ENCODE data around the gene SETD7.

Gene SETD7

GRCh38 chr4:139550724-139551429 lies 5.1 kb downstream of the SETD7 start:
- peak; percentile 26 for DNase-seq (ENCODE audit: low spot score)

- DNase-seq (ENCODE audit: low spot score) = no peak
Measured at GRCh38 chr4:139547979-139548378, 8.0 kb downstream of the SETD7 start.

GRCh38 chr4:139540632-139541031 lies 15.4 kb downstream of the SETD7 start:
- peak; percentile 25 for DNase-seq (ENCODE audit: low spot score)

- no peak for DNase-seq (ENCODE audit: low spot score)
Measured at GRCh38 chr4:139540161-139540560, 15.9 kb downstream of the SETD7 start.

GRCh38 chr4:139537292-139537691 lies 18.7 kb downstream of the SETD7 start:
- DNase-seq (ENCODE audit: low spot score) = no peak

GRCh38 chr4:139535871-139536234 lies 20.2 kb downstream of the SETD7 start:
- DNase-seq (ENCODE audit: low spot score) = no peak

- no peak for DNase-seq (ENCODE audit: low spot score)
Measured at GRCh38 chr4:139535228-139535870, 20.7 kb downstream of the SETD7 start.

- no peak for DNase-seq (ENCODE audit: low spot score)
Measured at GRCh38 chr4:139534287-139534950, 21.6 kb downstream of the SETD7 start.

- no peak for DNase-seq (ENCODE audit: low spot score)
Measured at GRCh38 chr4:139533511-139533910, 22.5 kb downstream of the SETD7 start.

GRCh38 chr4:139532947-139533346 lies 23.1 kb downstream of the SETD7 start:
- no peak for DNase-seq (ENCODE audit: low spot score)

GRCh38 chr4:139530833-139531427 lies 25.1 kb downstream of the SETD7 start:
- DNase-seq (ENCODE audit: low spot score) = peak; percentile 64

- DNase-seq (ENCODE audit: low spot score) = peak; percentile 94
Measured at GRCh38 chr4:139528377-139529005, 27.5 kb downstream of the SETD7 start.

GRCh38 chr4:139526928-139527327 lies 29.1 kb downstream of the SETD7 start:
- no peak for DNase-seq (ENCODE audit: low spot score)

- no peak for DNase-seq (ENCODE audit: low spot score)
Measured at GRCh38 chr4:139525414-139525813, 30.6 kb downstream of the SETD7 start.

- peak; percentile 26 for DNase-seq (ENCODE audit: low spot score)
Measured at GRCh38 chr4:139524062-139524631, 31.9 kb downstream of the SETD7 start.

GRCh38 chr4:139523076-139523475 lies 32.9 kb downstream of the SETD7 start:
- no peak for DNase-seq (ENCODE audit: low spot score)

GRCh38 chr4:139522457-139522856 lies 33.6 kb downstream of the SETD7 start:
- no peak for DNase-seq (ENCODE audit: low spot score)

- DNase-seq (ENCODE audit: low spot score) = no peak
Measured at GRCh38 chr4:139521754-139522401, 34.1 kb downstream of the SETD7 start.

- DNase-seq (ENCODE audit: low spot score) = no peak
Measured at GRCh38 chr4:139515531-139515958, 40.5 kb downstream of the SETD7 start.

GRCh38 chr4:139514382-139515059 lies 41.5 kb downstream of the SETD7 start:
- no peak for DNase-seq (ENCODE audit: low spot score)

GRCh38 chr4:139511320-139511719 lies 44.7 kb downstream of the SETD7 start:
- DNase-seq (ENCODE audit: low spot score) = no peak
